IPS-18c (cell line): Measurements from ENCODE around the gene NF2.

Experiments used
- H3K4me3 ChIP-seq: 2 replicates; pipeline ENCODE4 v1.7.0; 2013; ENCODE audit warnings: low read depth, mild to moderate bottlenecking, low read length, moderate library complexity; ENCODE audit not compliant: insufficient read depth
- H3K9me3 ChIP-seq: one replicate; pipeline ENCODE4 v1.6.1; 2013; ENCODE audit warnings: mild to moderate bottlenecking, low read length, moderate library complexity; ENCODE audit not compliant: control insufficient read depth, insufficient read depth

NF2 gene

GRCh38 chr22:29641042-29641699, 37.7 kb downstream of the NF2 start:
- peaks cover 7% of the 10 kb centered on the region for H3K9me3 ChIP-seq
- H3K4me3 ChIP-seq, result no peak overlapping the region

DNA sequence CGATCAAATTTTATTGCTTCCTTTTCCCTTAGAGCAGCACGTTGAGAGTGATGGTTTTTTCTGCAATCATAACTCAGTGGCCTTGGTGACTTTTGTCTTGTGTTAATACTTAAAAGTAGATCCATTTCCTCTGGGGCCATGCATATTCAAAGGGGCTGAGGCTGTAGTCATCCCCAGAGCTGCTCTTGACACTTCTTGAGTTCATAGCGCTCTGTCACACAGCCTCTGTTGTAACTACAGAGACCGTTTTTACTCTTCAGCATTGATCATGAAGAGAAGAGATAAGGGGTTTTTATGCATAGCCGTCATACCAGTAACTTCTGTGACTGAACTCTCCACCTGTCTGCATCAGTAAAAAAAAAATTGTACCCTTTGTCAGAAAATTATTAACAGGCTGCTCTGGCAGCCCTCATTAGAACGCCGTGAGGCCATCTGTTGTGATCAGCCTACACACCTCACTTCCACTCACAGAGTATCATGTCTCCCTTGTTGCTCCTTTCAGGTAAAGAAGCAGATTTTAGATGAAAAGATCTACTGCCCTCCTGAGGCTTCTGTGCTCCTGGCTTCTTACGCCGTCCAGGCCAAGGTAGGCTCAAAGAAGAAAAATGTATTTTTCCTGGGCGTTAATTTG, 38.4 kb downstream of the NF2 start:
- H3K9me3 ChIP-seq, result peaks cover 7% of the 10 kb centered on the region
- no peak overlapping the region for H3K4me3 ChIP-seq

DNA sequence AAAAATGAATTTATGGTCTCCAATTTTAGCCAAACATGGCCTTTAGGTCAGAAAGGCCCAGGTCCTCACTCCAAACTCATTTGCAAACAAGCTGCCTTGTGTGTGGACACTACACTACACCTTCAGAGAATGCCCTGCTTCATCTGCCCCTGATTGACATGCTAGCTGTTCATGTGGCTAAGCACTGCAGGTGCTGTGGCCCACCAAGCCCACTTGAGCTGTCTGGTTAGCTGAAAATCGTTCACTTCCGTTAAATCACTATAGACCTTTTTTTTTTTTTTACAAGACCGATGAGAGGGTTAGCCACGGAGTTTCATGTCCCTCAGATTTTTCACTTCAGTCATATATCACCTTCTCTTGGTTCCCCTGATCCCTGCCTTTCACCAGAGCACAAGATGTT, 39.3 kb downstream of the NF2 start:
- H3K4me3 ChIP-seq, result no peak overlapping the region
- H3K9me3 ChIP-seq, result peaks cover 7% of the 10 kb centered on the region

- no peak overlapping the region for H3K4me3 ChIP-seq
- peaks cover 3% of the 10 kb centered on the region for H3K9me3 ChIP-seq
Observed at GRCh38 chr22:29647954-29648737, 44.7 kb downstream of the NF2 start.

- Histone ChIP-seq H3K4me3 (no peak overlapping the region), H3K9me3 (no peaks in the 10 kb centered on the region)
Observed at GRCh38 chr22:29650370-29650769, 46.9 kb downstream of the NF2 start.

DNA sequence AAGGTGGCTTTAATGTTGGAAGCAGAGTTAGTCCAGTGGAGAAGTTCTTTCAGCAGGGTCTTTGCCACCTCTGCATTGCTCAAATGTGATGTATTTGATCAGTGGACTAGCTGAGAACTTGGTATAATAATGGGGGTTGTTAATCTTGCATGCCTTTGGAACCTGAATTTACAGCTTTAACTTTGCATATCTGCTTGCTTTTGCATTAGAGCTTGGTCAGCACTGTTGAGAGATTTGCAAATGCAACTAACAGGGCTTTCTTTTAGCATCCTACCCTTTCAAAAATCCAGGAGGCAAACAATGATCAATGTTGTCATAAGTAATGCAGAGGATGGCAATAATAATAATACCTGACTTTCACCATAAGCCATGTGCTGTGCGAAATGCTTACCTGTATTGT, 48.2 kb downstream of the NF2 start:
- Histone ChIP-seq H3K9me3 (no peaks in the 10 kb centered on the region), H3K4me3 (no peak overlapping the region)

- no peaks in the 10 kb centered on the region for H3K9me3 ChIP-seq
- H3K4me3 ChIP-seq, result no peak overlapping the region
Observed at GRCh38 chr22:29654420-29654819, 51.0 kb downstream of the NF2 start.

DNA sequence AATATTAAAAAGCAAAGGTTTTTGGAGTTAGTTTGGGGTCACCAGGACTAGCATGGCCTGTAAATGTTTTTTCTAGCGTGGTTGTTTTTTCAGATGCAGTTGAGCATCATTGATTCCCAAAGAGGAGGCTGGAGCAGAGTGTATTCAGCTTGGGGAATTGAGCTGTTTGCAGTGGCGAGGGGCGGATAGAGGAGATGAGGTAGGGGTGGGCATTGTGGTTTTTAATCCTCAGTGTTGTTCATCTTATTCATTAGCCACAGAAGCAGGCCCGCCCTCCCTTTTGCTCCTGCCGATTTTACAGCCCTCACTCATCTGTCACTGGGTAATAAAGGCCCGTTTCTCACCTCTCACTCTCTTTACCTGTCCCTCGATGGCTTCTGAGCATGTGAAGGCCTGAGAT, 51.4 kb downstream of the NF2 start:
- no peak overlapping the region for H3K4me3 ChIP-seq
- no peaks in the 10 kb centered on the region for H3K9me3 ChIP-seq

- Histone ChIP-seq H3K9me3 (no peaks in the 10 kb centered on the region), H3K4me3 (no peak overlapping the region)
Observed at GRCh38 chr22:29658176-29658575, 54.7 kb downstream of the NF2 start.

GRCh38 chr22:29660021-29660420, 56.6 kb downstream of the NF2 start:
- no peaks in the 10 kb centered on the region for H3K9me3 ChIP-seq
- no peak overlapping the region for H3K4me3 ChIP-seq

DNA sequence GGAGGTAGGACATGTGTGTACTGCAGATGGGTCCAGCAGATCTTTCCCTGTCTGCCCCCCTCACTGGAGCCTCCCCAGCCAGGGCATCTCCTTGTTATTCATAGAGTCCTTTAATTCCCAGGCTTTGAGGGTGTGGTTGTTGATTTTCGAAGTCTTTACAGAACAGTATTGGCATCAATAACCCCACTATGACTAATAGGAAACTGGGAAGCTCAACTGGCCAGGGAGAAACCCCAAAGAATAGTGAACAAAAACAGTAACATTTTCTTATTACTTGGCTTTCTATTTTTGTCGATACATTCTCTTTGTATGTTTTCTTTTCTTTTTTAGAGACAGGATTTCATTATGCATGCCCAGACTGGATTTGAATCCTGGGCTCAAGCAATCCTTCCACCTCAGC, 57.9 kb downstream of the NF2 start:
- no peak overlapping the region for H3K4me3 ChIP-seq
- no peaks in the 10 kb centered on the region for H3K9me3 ChIP-seq

DNA sequence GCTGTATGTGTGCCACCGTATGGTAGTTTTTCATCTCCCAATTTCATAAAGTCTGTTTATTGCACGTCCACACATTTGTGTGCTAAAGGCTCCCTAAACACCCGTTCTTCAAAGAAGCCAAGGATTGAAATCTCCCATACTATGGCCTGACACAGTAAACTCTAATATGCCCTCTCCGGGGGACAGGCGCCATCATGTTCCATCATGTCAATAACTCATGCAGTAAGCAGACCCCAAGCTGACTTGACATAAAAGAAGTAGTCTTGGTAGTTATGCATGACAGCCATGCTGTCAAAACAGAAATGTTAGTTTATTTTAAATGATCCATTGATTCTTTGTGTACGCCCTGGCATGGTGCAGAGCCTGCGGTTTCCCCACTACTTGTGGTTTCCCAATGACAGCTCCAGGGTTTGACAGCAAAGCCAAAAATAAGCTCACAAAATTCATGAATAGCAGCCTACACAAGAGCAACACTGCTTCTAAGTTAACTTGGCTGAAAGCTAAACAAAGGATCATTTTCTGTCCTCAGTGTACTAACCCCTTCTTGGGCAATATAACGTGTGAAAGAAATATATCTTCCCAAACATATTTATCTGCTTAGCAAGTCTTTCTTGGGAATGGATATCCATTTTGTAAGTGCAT, 59.9 kb downstream of the NF2 start:
- H3K9me3 ChIP-seq, result no peaks in the 10 kb centered on the region
- no peak overlapping the region for H3K4me3 ChIP-seq

- Histone ChIP-seq H3K9me3 (no peaks in the 10 kb centered on the region), H3K4me3 (no peak overlapping the region)
Observed at GRCh38 chr22:29665486-29665885, 62.1 kb downstream of the NF2 start.

DNA sequence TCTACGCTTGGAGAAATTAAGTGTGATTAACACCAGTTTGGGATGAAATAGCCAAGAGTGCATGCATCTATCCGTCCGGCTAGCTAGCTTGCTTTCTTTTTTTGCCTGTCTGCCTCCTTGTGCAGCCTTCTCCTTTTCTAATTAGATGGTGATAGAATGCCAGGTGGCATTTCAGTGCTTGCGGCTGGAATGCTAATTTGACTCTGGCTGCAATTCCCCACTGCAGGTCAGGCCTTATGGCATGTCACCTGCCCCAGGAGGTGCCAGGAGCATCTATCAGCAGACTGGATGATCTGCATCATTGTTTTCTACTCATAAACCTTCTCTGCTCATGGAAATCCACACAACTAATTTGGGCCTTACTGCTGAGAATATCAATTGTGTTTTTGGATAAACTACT, 65.2 kb downstream of the NF2 start:
- no peaks in the 10 kb centered on the region for H3K9me3 ChIP-seq
- no peak overlapping the region for H3K4me3 ChIP-seq

DNA sequence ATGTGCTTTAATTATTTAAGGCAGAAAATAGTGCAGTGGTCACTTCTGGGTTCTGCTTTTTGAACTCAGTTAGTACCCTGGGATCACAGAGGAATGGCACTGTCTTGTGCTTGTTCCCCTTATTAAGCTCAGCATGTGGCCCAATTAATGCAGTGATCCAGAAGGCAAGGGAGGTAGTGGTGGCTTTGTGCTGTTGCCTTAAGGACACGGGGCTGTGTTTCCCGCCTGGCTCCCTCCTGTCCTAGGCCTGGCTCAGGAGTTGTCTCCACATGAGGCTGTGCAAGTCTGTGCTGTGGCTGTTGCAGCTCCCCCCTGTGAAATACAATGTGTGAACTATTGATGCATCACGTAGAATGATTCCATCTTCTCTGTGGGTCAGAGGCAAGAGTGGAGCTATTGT, 67.2 kb downstream of the NF2 start:
- H3K4me3 ChIP-seq, result no peak overlapping the region
- H3K9me3 ChIP-seq, result no peaks in the 10 kb centered on the region

- no peak overlapping the region for H3K4me3 ChIP-seq
- no peaks in the 10 kb centered on the region for H3K9me3 ChIP-seq
Observed at GRCh38 chr22:29673361-29674066, 70.1 kb downstream of the NF2 start.

GRCh38 chr22:29674121-29674520, 70.7 kb downstream of the NF2 start:
- Histone ChIP-seq H3K9me3 (no peaks in the 10 kb centered on the region), H3K4me3 (no peak overlapping the region)
